LNCAP (cell line): ENCODE data around the gene AATK.

Experiments
- CTCF ChIP-seq: fragments of 450-650 bp; IDR thresholded peaks from 2 replicates; pipeline ENCODE4 v1.5.1; 2017; ENCODE audit warnings: mild to moderate bottlenecking

The AATK gene

GRCh38 chr17:81190591-81190990, 24.6 kb upstream of the AATK start:
- no peak for TF ChIP-seq CTCF

- no peak for TF ChIP-seq CTCF
Measured at GRCh38 chr17:81189670-81190530, 23.9 kb upstream of the AATK start.

GRCh38 chr17:81189016-81189415, 23.0 kb upstream of the AATK start:
- TF ChIP-seq CTCF, result no peak

- no peak for TF ChIP-seq CTCF
Measured at GRCh38 chr17:81188491-81188840, 22.4 kb upstream of the AATK start.

GRCh38 chr17:81187586-81188490, 21.8 kb upstream of the AATK start:
- no peak for TF ChIP-seq CTCF

- no peak for TF ChIP-seq CTCF
Measured at GRCh38 chr17:81187120-81187519, 21.1 kb upstream of the AATK start.

- TF ChIP-seq CTCF, result no peak
Measured at GRCh38 chr17:81186203-81186602, 20.2 kb upstream of the AATK start.
